Aorta (tissue), 5 donors: ENCODE measurements around the gene HPS6. TPM values are rescaled to one million over a fixed set of nuclear protein-coding genes. Genes with fewer than 3 reads are reported as not detected.
A peak's percentile ranks its signal among the peaks of the same experiment; 100 is the strongest.

Experiments used
- ATAC-seq: fragments of 200-7000 bp; cut with Tn5 transposase; one replicate; pipeline ENCODE4 v1.9.1; 2022; ENCODE audit warnings: moderate library complexity; ENCODE audit not compliant: low FRiP score
- DNase-seq, 2 donors: peaks; one replicate each; pipeline ENCODE4 v3.0.0-alpha.2; 2020
- H3K27ac ChIP-seq, 2 donors: one replicate each; pipeline ENCODE4 v1.5.1; 2013; ENCODE audit warnings: low read length in 2 of 2, mild to moderate bottlenecking in 2 of 2, moderate library complexity in 2 of 2, control low read depth in 1 of 2, inconsistent platforms in 1 of 2, low read depth in 1 of 2
- H3K27me3 ChIP-seq, 2 donors: one replicate each; pipeline ENCODE4 v1.6.1; 2013; ENCODE audit warnings: control low read depth in 1 of 2, low read length in 1 of 2, mild to moderate bottlenecking in 1 of 2, moderate library complexity in 1 of 2; ENCODE audit not compliant: insufficient read depth in 2 of 2, control insufficient read depth in 1 of 2
- H3K36me3 ChIP-seq, 2 donors: one replicate each; pipeline ENCODE4 v1.6.1; 2013; ENCODE audit warnings: control low read depth in 1 of 2, low read length in 1 of 2, mild to moderate bottlenecking in 1 of 2; ENCODE audit not compliant: insufficient read depth in 2 of 2, control insufficient read depth in 1 of 2
- H3K4me1 ChIP-seq, 2 donors: one replicate each; pipeline ENCODE4 v1.6.1; 2013; ENCODE audit warnings: low read length in 2 of 2, control low read depth in 1 of 2, mild to moderate bottlenecking in 1 of 2, moderate library complexity in 1 of 2; ENCODE audit not compliant: insufficient read depth in 2 of 2, control insufficient read depth in 1 of 2
- H3K4me3 ChIP-seq, 2 donors: one replicate each; pipeline ENCODE4 v1.5.1; 2013; ENCODE audit warnings: low read length in 2 of 2, control low read depth in 1 of 2, mild to moderate bottlenecking in 1 of 2
- H3K9me3 ChIP-seq: one replicate; pipeline ENCODE4 v1.6.1; 2013; ENCODE audit warnings: mild to moderate bottlenecking, low read length; ENCODE audit not compliant: control insufficient read depth
- WGBS, 2 donors: extraction: QIAGEN DNeasy Blood & Tissue Kit; methylation state at CpG; one replicate each; pipeline ENCODE4 v1.1.7; 2013; 5-methylcytosine and 5-hydroxymethylcytosine counted together
- intact Hi-C, 2 donors: fragments of 100-400 bp; cut with DNase I; formaldehyde crosslinking; loops; one replicate each; pipeline versions ENCODE4 v1.14.2 to v1.15.0; 2022
- polyA plus RNA-seq, 2 donors: library from polyadenylated mRNA; stranded (reverse); fragments of 200-250 nt; gene quantifications; one replicate each; pipeline ENCODE4 v1.2.3, GENCODE V29; 2013
- total RNA-seq, 2 donors: library from RNA; stranded (reverse); fragmentation: NEBNext Ultra II Directional; extraction: Animal tissue kit (Norgen Biotek cat#: 25700); gene quantifications; one replicate each; pipeline ENCODE4 v1.2.1, GENCODE V29; 2021
- donor health status: healthy with polysubstance abuse.
- donor health status: Bipolar disorder and iron deficiency.
- donor health status: DM: no; HTN: no; CAD: no.
- donor health status: DM: no; HTN: no; CAD: no.
- donor health status: DM: yes; HTN: yes; CAD: no.

Gene HPS6
- total and polyA plus RNA-seq, 4 donors = 4.3 to 15.0 (median 11.7) TPM

DNA sequence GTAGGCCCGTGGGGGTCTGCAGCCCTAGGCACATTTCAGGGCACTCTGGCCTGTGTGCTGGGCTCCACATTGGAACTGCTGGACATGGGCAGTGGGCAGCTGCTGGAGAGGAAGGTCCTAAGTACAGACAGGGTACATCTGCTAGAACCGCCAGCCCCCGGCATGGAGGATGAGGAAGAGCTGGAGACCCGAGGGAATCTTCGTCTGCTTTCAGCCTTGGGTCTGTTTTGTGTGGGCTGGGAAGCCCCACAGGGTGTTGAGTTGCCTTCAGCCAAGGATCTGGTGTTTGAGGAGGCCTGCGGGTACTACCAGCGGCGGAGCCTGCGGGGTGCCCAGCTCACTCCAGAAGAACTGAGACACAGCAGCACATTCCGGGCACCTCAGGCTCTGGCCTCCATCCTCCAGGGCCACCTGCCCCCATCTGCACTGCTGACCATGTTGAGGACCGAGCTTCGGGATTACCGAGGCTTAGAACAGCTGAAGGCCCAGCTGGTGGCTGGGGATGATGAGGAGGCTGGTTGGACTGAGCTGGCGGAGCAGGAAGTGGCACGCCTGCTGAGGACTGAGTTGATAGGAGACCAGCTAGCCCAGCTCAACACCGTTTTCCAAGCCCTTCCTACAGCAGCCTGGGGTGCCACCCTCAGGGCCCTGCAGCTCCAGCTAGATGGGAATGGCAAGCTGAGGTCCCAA lies 1.4 kb downstream of the HPS6 start:
- 81 to 83% methylated on average over 16 of the region's 16 CpGs for WGBS, 2 donors
- Histone ChIP-seq H3K9me3 (no peaks in the 10 kb centered on the region), H3K4me1 (peaks cover 0 to 3% of the 10 kb centered on the region in 2 donors), H3K4me3 (peak overlapping the region in 1 of 2 donors; percentile 68), H3K27me3 (no peaks in the 10 kb centered on the region), H3K27ac (peak overlapping the region in 1 of 2 donors; percentile 42), H3K36me3 (no peaks in the 10 kb centered on the region)
- DNase-seq = peak; percentile 45 to 48
- intact Hi-C loops = no loop called here
- ATAC-seq = no peak

DNA sequence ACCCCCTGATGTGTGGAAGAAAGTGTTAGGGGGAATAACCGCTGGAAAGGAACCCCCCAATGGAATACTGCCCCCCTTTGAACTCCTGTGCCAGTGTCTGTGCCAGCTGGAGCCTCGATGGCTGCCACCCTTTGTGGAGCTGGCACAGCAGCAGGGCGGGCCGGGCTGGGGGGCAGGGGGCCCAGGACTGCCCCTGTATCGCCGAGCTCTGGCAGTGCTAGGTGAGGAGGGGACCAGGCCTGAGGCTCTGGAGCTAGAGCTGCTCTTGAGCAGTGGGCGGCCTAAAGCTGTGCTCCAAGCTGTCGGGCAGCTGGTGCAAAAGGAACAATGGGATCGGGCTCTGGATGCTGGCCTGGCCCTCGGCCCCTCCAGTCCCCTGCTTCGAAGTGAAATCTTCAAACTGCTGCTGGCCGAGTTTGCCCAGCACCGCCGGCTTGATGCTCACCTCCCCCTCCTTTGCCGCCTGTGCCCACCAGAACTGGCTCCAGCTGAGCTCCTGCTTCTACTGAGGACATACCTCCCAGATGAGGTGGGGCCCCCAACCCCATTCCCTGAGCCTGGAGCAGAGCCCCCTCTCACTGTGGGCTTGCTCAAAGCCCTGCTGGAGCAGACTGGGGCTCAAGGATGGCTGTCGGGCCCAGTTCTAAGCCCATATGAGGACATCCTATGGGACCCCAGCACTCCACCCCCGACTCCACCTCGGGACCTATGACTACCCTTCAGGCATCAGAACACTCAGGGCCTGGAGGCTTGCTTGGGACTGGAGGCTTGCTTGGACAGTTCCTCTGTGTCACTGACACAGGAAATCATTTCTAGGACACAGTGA lies 2.2 kb downstream of the HPS6 start:
- intact Hi-C loops = no loop called here
- Histone ChIP-seq H3K4me1 (peaks cover 0 to 3% of the 10 kb centered on the region in 2 donors), H3K4me3 (no peak overlapping the region), H3K9me3 (no peaks in the 10 kb centered on the region), H3K27ac (no peak overlapping the region), H3K27me3 (no peaks in the 10 kb centered on the region), H3K36me3 (no peaks in the 10 kb centered on the region)
- peak in 1 of 2 donors; percentile 73 for DNase-seq
- WGBS, 2 donors = 86% methylated on average over 18 of the region's 18 CpGs
- ATAC-seq = no peak

DNA sequence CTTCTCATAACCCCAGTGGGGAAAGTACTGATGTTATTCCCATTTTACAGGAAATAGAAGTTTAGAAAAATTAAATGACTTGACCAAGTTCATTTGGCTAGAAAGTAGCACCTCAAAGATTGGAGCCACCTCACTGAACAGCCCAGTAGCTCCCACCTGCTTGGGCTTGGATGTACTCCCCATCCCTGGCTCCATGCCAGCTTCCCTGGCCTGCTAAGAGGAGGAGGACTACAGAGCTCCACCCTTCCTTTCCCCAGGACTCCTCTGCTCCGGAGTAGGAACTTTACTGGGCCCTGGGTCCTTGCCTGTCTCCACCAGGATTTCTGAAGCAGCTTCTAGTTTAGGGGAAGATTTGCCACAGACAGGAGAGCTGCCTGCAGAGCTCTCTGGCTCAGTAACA lies 3.1 kb downstream of the HPS6 start:
- H3K9me3 ChIP-seq = no peaks in the 10 kb centered on the region
- ATAC-seq = no peak
- H3K27me3 ChIP-seq = no peaks in the 10 kb centered on the region
- peaks cover 0 to 3% of the 10 kb centered on the region in 2 donors for H3K4me1 ChIP-seq
- 52 to 63% methylated on average over 1 of the region's 1 CpG for WGBS, 2 donors
- DNase-seq = peak in 1 of 2 donors; percentile 74
- intact Hi-C loops = no loop called here
- H3K27ac ChIP-seq = no peak overlapping the region
- no peak overlapping the region for H3K4me3 ChIP-seq
- no peaks in the 10 kb centered on the region for H3K36me3 ChIP-seq

GRCh38 chr10:102069071-102069470 lies 3.9 kb downstream of the HPS6 start:
- no peaks in the 10 kb centered on the region for H3K36me3 ChIP-seq
- no peak overlapping the region for H3K4me3 ChIP-seq
- peak in 1 of 2 donors; percentile 38 for DNase-seq
- peaks cover 0 to 3% of the 10 kb centered on the region in 2 donors for H3K4me1 ChIP-seq
- no peaks in the 10 kb centered on the region for H3K27me3 ChIP-seq
- no peaks in the 10 kb centered on the region for H3K9me3 ChIP-seq
- intact Hi-C loops = no loop called here
- no peak overlapping the region for H3K27ac ChIP-seq
- ATAC-seq = no peak

GRCh38 chr10:102072673-102073527 lies 7.8 kb downstream of the HPS6 start:
- peak; percentile 87 to 91 for DNase-seq
- Histone ChIP-seq H3K4me1 (no peaks in the 10 kb centered on the region), H3K9me3 (no peaks in the 10 kb centered on the region), H3K36me3 (no peaks in the 10 kb centered on the region), H3K27ac (no peak overlapping the region), H3K4me3 (no peak overlapping the region), H3K27me3 (no peaks in the 10 kb centered on the region)
- ATAC-seq = peak; percentile 74
- WGBS, 2 donors = 77 to 86% methylated on average over 4 of the region's 4 CpGs
- intact Hi-C loops = no loop called here

DNA sequence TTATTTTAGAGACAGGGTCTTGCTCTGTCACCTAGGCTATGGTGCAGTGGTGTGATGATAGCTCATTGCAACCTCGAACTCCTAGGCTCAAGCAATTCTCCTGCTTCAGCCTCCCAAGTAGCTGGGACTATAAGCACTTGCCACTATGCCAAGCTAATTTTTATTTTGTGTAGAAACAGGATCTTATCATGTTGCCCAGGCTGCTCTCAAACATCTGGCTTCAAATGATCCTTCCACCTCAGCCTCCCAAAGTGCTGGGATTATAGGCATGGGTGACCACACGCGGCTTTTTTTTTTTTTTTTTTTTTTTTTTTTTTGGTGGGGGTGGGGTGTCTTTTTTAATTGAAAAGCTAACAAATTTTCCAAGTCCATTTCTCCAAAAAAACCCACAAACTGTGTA lies 18.4 kb downstream of the HPS6 start:
- DNase-seq = no peak
- WGBS, 2 donors = 91 to 99% methylated on average over 3 of the region's 3 CpGs
- Histone ChIP-seq H3K4me3 (no peak overlapping the region), H3K27me3 (no peaks in the 10 kb centered on the region), H3K36me3 (no peaks in the 10 kb centered on the region), H3K27ac (no peak overlapping the region), H3K4me1 (no peaks in the 10 kb centered on the region), H3K9me3 (no peaks in the 10 kb centered on the region)
- intact Hi-C loops = no loop called here
- no peak for ATAC-seq

DNA sequence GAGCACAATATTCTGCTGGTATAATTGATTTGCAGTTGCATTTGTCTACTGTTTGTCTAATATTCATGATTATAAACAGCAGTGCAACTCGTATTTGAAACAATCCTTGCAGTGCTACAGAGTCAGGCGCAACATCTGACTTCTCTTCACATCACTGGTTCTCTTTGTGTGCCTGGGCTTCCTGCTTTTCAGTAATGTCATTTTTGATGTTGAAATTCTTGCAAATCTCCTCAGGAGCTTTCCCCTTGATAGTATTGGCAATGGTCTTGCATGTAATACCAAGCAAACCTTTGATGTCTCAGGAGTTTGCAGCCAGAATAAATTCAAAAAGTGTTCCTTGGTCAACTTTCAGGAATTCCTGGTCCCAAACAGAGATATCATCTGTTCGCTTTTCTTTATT lies 20.2 kb downstream of the HPS6 start:
- DNase-seq (no peak), ATAC-seq (no peak)
- Histone ChIP-seq H3K4me3 (no peak overlapping the region), H3K4me1 (no peaks in the 10 kb centered on the region), H3K36me3 (no peaks in the 10 kb centered on the region), H3K9me3 (no peaks in the 10 kb centered on the region), H3K27ac (no peak overlapping the region), H3K27me3 (no peaks in the 10 kb centered on the region)
- 46 to 60% methylated on average over 3 of the region's 3 CpGs for WGBS, 2 donors
- intact Hi-C loops = no loop called here

- DNase-seq = no peak
- Histone ChIP-seq H3K4me1 (no peaks in the 10 kb centered on the region), H3K9me3 (no peaks in the 10 kb centered on the region), H3K4me3 (no peak overlapping the region), H3K27me3 (no peaks in the 10 kb centered on the region), H3K36me3 (no peaks in the 10 kb centered on the region), H3K27ac (no peak overlapping the region)
- WGBS, 2 donors = 95 to 96% methylated on average over 8 of the region's 8 CpGs
- ATAC-seq = no peak
- intact Hi-C loops = no loop called here
Observed at GRCh38 chr10:102086196-102086595, 21.0 kb downstream of the HPS6 start.
